Heart right ventricle (tissue), 16 donors: Measurements from ENCODE around the gene HNRNPLL. TPM values are rescaled to one million over a fixed set of nuclear protein-coding genes. Genes with fewer than 3 reads are reported as not detected.

Experiments used
- ATAC-seq, 8 donors: fragments of 200-7000 bp; cut with Tn5 transposase; one replicate each; pipeline ENCODE4 v1.9.1; 2020; ENCODE audit warnings: mild to moderate bottlenecking in 8 of 8, moderate library complexity in 8 of 8, moderate number of reproducible peaks in 1 of 8
- DNase-seq, 2 donors: peaks; one replicate each; pipeline ENCODE4 v3.0.0-alpha.2; 2020
- H3K27ac ChIP-seq, 10 donors: fragments of 200-600 bp; sonication (generic) in 2 of 10; one replicate each; pipeline versions ENCODE4 v1.5.0 to v1.8.0; 2020 to 2022; ENCODE audit warnings: mild to moderate bottlenecking in 3 of 10
- H3K27me3 ChIP-seq, 7 donors: fragments of 200-600 bp; one replicate each; pipeline ENCODE4 v1.8.0; 2021 to 2022; ENCODE audit warnings: mild to moderate bottlenecking in 2 of 7
- H3K36me3 ChIP-seq, 9 donors: fragments of 200-600 bp; sonication (generic) in 1 of 9; one replicate each; pipeline versions ENCODE4 v1.5.0 to v1.8.0; 2020 to 2022; ENCODE audit warnings: mild to moderate bottlenecking in 2 of 9
- H3K4me1 ChIP-seq, 9 donors: fragments of 200-600 bp; sonication (generic) in 1 of 9; one replicate each; pipeline versions ENCODE4 v1.5.0 to v1.8.0; 2020 to 2022; ENCODE audit warnings: mild to moderate bottlenecking in 4 of 9
- H3K4me3 ChIP-seq, 10 donors: fragments of 200-600 bp; sonication (generic) in 2 of 10; one replicate each; pipeline versions ENCODE4 v1.5.0 to v1.8.0; 2020 to 2022; ENCODE audit warnings: mild to moderate bottlenecking in 7 of 10, moderate library complexity in 2 of 10
- H3K9me3 ChIP-seq, 11 donors: fragments of 200-600 bp in 10 of 11; sonication (generic) in 2 of 11; one replicate each; pipeline versions ENCODE4 v1.5.0 to v1.8.0; 2013 to 2022; ENCODE audit warnings: mild to moderate bottlenecking in 2 of 11, control low read depth in 1 of 11, moderate library complexity in 1 of 11
- CTCF ChIP-seq, 9 donors: fragments of 200-600 bp; sonication (generic) in 2 of 9; IDR thresholded peaks; one replicate each; pipeline versions ENCODE4 v1.5.0 to v1.8.0; 2021 to 2022; ENCODE audit warnings: antibody characterized with exemption in 9 of 9, mild to moderate bottlenecking in 5 of 9, moderate library complexity in 1 of 9
- WGBS, 2 donors: extraction: QIAGEN DNeasy Blood & Tissue Kit; methylation state at CpG; one replicate each; pipeline ENCODE4 v1.1.7; 2013; ENCODE audit warnings: inconsistent platforms in 1 of 2; 5-methylcytosine and 5-hydroxymethylcytosine counted together
- intact Hi-C, 10 donors: fragments of 100-400 bp; cut with DNase I; formaldehyde crosslinking; loops; one replicate each; pipeline versions ENCODE4 v1.11.1 to v1.14.2; 2022
- polyA plus RNA-seq, 2 donors: library from polyadenylated mRNA; stranded (reverse); fragments of 200-250 nt; gene quantifications; one replicate each; pipeline ENCODE4 v1.2.3, GENCODE V29; 2013
- total RNA-seq, 10 donors: library from RNA; stranded (reverse); fragmentation: NEBNext Ultra II Directional in 3 of 10; extraction: Animal tissue kit (Norgen Biotek cat#: 25700) in 3 of 10; gene quantifications; one replicate each; pipeline versions ENCODE4 v1.2.1 to v1.2.4, GENCODE V29; 2021 to 2023
- donor health status: Arrhythmogenic right ventricular cardiomyopathy.
- donor health status: ischemic (EF 13 %, LVEDD 7.1; RV severe dilation, severe dysfunction).
- donor health status: healthy with polysubstance abuse.
- donor health status: DM: no; HTN: yes; CAD: no.
- donor health status: DM: no; HTN: no; CAD: no.
- donor health status: ischemic (EF 25% LVEDD 6.9; RV normal size, moderate dysfunction).
- donor health status: ischemic (EF 25% LVEDD 5.7; RV mildly dilated, moderate dysfunction).
- donor health status: healthy.
- donor health status: DM: yes; HTN: yes; CAD: no.
- donor health status: Ischemic cardiomyopathy.
- donor health status: ischemic (EF 35%, LVEDD 5.7; RV mildly dilated, moderate dysfunction).
- donor health status: nonischemic (EF 11% LVEDD 7.7; RV severe dilation, severe dysfunction).
- donor health status: DM: yes; HTN: yes; CAD: no.
- donor health status: PGD.
- donor health status: ischemic (EF 29% LVEDD 5.4; RV normal size, mild dysfunction).
- donor health status: nonischemic (EF 23%, LVEDD 6.1; RV moderate dilation, normal function).

HNRNPLL gene
- total and polyA plus RNA-seq, 12 donors = 8.9 to 32.7 (median 25.3) TPM

- H3K4me3 ChIP-seq = peak overlapping the region in 7 of 10 donors; percentile 30 to 55 (median 49)
- peak overlapping the region in 2 of 10 donors; percentile 40 to 70 for H3K27ac ChIP-seq
- peaks cover 0 to 27% (median 0%) of the 10 kb centered on the region in 7 donors for H3K27me3 ChIP-seq
- WGBS, 2 donors = 45 to 61% methylated on average over 5 of the region's 5 CpGs
- no peak for TF ChIP-seq CTCF (IDR thresholded peaks at IDR 0.05)
- intact Hi-C loops = loop anchor here in 1 of 10 donors (10.0 kb wide), 1 partner anchor 214 kb away; no protein-coding TSS in a partner anchor
- DNase-seq = no peak
- H3K36me3 ChIP-seq = no peaks in the 10 kb centered on the region
- H3K4me1 ChIP-seq = peaks cover 0 to 15% (median 0%) of the 10 kb centered on the region in 9 donors
- no peaks in the 10 kb centered on the region for H3K9me3 ChIP-seq
- ATAC-seq = no peak
Measured at GRCh38 chr2:38528534-38528933, 74.2 kb downstream of the HNRNPLL start.

GRCh38 chr2:38528008-38528442 is 74.7 kb downstream of the HNRNPLL start:
- ATAC-seq = peak; percentile 46 to 73 (median 60)
- H3K4me3 ChIP-seq = peak overlapping the region; percentile 3 to 55 (median 43)
- peak overlapping the region in 3 of 10 donors; percentile 40 to 70 (median 67) for H3K27ac ChIP-seq
- peak in 2 of 9 donors; percentile 4 to 25 for TF ChIP-seq CTCF (IDR thresholded peaks at IDR 0.05)
- H3K27me3 ChIP-seq = peaks cover 0 to 27% (median 0%) of the 10 kb centered on the region in 7 donors
- H3K4me1 ChIP-seq = peaks cover 0 to 18% (median 0%) of the 10 kb centered on the region in 9 donors
- 1 to 4% methylated on average over 27 of the region's 27 CpGs for WGBS, 2 donors
- H3K9me3 ChIP-seq = no peaks in the 10 kb centered on the region
- intact Hi-C loops = loop anchor here in 1 of 10 donors (10.0 kb wide), 1 partner anchor 213 kb away; no protein-coding TSS in a partner anchor
- DNase-seq = peak; percentile 33 to 40
- H3K36me3 ChIP-seq = no peaks in the 10 kb centered on the region

GRCh38 chr2:38527338-38528007 is 75.3 kb downstream of the HNRNPLL start:
- intact Hi-C loops = loop anchor here in 1 of 10 donors (10.0 kb wide), 1 partner anchor 213 kb away; no protein-coding TSS in a partner anchor
- Histone ChIP-seq H3K36me3 (no peaks in the 10 kb centered on the region), H3K27ac (peak overlapping the region in 2 of 10 donors; percentile 67 to 70), H3K9me3 (no peaks in the 10 kb centered on the region), H3K4me3 (peak overlapping the region in 9 of 10 donors; percentile 15 to 55 (median 47)), H3K27me3 (peaks cover 0 to 27% (median 0%) of the 10 kb centered on the region in 7 donors), H3K4me1 (peaks cover 0 to 18% (median 0%) of the 10 kb centered on the region in 9 donors)
- 81 to 92% methylated on average over 5 of the region's 5 CpGs for WGBS, 2 donors
- ATAC-seq (no peak), DNase-seq (no peak)
- no peak for TF ChIP-seq CTCF (IDR thresholded peaks at IDR 0.05)

- Histone ChIP-seq H3K4me1 (peaks cover 0 to 18% (median 0%) of the 10 kb centered on the region in 9 donors), H3K9me3 (no peaks in the 10 kb centered on the region), H3K36me3 (no peaks in the 10 kb centered on the region), H3K27me3 (peaks cover 0 to 27% (median 0%) of the 10 kb centered on the region in 7 donors), H3K27ac (no peak overlapping the region), H3K4me3 (no peak overlapping the region)
- intact Hi-C loops = loop anchor here in 1 of 10 donors (10.0 kb wide), 1 partner anchor 211 kb away; no protein-coding TSS in a partner anchor
- no peak for TF ChIP-seq CTCF (IDR thresholded peaks at IDR 0.05)
- ATAC-seq = no peak
- 80 to 85% methylated on average over 2 of the region's 2 CpGs for WGBS, 2 donors
- DNase-seq = no peak
Measured at GRCh38 chr2:38526195-38526594, 76.5 kb downstream of the HNRNPLL start.
